SK-MEL-5 (cell line): ENCODE measurements around the gene ZNF197. TPM values are rescaled to one million over a fixed set of nuclear protein-coding genes. Genes with fewer than 3 reads are reported as not detected.

Source experiments
- total RNA-seq: library from RNA; depleted of rRNA; stranded (reverse); fragments of >200 nt; shearing (Covaris generic); gene quantifications from 2 replicates; pipeline ENCODE4 v1.2.3, GENCODE V29; 2014; rRNA removed

Gene ZNF197
- total RNA-seq, 1 experiment from 2014 or later, result 7.1 TPM

Other genes starting within 250 kb of the ZNF197 start
- 3.2 and 4.5 TPM in 2 replicates for gene ZNF445, start 147.4 kb upstream of the ZNF197 start, total RNA-seq
- gene ZKSCAN7, start 69.8 kb upstream of the ZNF197 start, total RNA-seq, result 1.1 and 2.1 TPM in 2 replicates
- 0.03 TPM in 2 replicates for gene ZNF660, start 40.1 kb upstream of the ZNF197 start, total RNA-seq
- 0.13 TPM in 2 replicates for gene ZNF35, start 23.7 kb downstream of the ZNF197 start, total RNA-seq
- 2.3 and 3.5 TPM in 2 replicates for gene ZNF502, start 87.6 kb downstream of the ZNF197 start, total RNA-seq
- gene ZNF501, start 104.6 kb downstream of the ZNF197 start, total RNA-seq, result 2.5 and 5.0 TPM in 2 replicates
- 20.2 and 21.1 TPM in 2 replicates for gene KIAA1143, start 136.6 kb downstream of the ZNF197 start, total RNA-seq
- gene KIF15, start 136.8 kb downstream of the ZNF197 start, total RNA-seq, result 10.0 and 12.8 TPM in 2 replicates
- 1.1 and 1.3 TPM in 2 replicates for gene TMEM42, start 236.9 kb downstream of the ZNF197 start, total RNA-seq
- not detected in 2 replicates for gene TGM4, start 249.6 kb downstream of the ZNF197 start, total RNA-seq